ENCODE measurements around the gene MRPL19. TPM values are rescaled to one million over a fixed set of nuclear protein-coding genes. Genes with fewer than 3 reads are reported as not detected.

The MRPL19 gene
- total and polyA plus RNA-seq, 2 of the 13 experiments (the other 11 are each of a cell fraction or from before 2014, with no cell fraction given): 43.2 to 163 TPM

DNA sequence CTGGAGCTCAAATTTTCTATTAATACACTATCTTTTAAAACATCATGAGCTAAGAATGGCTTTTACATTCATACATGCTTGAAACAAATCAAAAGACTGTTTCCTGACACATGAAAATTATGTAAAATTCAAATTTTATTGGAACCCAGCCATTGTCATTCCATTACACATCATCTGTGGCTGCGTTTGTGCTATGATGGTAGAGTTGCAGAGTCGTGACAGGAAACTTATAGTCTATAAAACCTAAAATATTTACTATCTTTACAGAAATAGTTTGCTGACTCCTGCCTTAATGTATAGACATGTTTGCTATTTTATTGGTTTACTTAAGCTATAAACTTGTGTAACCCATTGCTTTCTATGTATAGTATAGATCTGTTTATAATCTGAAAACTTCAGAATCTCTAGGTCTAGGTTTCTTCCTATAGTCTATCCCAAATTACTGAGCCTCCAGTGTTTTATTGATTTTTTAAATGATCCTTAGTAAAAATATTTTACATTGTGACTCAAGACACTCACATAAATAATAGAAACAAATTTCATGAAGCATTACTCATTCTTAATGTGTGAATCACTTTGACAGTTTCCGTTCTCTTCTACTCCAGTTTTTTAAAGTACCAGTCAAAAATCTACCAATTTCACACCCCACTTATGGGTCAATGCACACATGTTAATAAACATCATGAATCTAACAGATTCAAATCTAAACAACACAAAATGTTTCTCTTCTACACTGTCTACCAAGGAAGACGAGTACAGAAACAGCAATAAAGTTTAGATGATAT, 26.4 kb upstream of the MRPL19 start:
- no peak for TF ChIP-seq ZNF431 (CRISPR knock-in tag; IDR thresholded peaks at IDR 0.05; ENCODE audit: borderline replicate concordance, low read depth)
- no peak for TF ChIP-seq MLLT10 (CRISPR knock-in tag; IDR thresholded peaks at IDR 0.05)
- TF ChIP-seq ELF3 (CRISPR knock-in tag; IDR thresholded peaks at IDR 0.05): no peak
- TF ChIP-seq, protein P1, sequence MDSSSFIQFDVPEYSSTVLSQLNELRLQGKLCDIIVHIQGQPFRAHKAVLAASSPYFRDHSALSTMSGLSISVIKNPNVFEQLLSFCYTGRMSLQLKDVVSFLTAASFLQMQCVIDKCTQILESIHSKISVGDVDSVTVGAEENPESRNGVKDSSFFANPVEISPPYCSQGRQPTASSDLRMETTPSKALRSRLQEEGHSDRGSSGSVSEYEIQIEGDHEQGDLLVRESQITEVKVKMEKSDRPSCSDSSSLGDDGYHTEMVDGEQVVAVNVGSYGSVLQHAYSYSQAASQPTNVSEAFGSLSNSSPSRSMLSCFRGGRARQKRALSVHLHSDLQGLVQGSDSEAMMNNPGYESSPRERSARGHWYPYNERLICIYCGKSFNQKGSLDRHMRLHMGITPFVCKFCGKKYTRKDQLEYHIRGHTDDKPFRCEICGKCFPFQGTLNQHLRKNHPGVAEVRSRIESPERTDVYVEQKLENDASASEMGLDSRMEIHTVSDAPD (CRISPR knock-in tag; IDR thresholded peaks at IDR 0.05): no peak
- no peak for TF ChIP-seq ASH2L (IDR thresholded peaks at IDR 0.05; ENCODE audit: insufficient read length, low read depth, low read length)
- TF ChIP-seq, protein P2, sequence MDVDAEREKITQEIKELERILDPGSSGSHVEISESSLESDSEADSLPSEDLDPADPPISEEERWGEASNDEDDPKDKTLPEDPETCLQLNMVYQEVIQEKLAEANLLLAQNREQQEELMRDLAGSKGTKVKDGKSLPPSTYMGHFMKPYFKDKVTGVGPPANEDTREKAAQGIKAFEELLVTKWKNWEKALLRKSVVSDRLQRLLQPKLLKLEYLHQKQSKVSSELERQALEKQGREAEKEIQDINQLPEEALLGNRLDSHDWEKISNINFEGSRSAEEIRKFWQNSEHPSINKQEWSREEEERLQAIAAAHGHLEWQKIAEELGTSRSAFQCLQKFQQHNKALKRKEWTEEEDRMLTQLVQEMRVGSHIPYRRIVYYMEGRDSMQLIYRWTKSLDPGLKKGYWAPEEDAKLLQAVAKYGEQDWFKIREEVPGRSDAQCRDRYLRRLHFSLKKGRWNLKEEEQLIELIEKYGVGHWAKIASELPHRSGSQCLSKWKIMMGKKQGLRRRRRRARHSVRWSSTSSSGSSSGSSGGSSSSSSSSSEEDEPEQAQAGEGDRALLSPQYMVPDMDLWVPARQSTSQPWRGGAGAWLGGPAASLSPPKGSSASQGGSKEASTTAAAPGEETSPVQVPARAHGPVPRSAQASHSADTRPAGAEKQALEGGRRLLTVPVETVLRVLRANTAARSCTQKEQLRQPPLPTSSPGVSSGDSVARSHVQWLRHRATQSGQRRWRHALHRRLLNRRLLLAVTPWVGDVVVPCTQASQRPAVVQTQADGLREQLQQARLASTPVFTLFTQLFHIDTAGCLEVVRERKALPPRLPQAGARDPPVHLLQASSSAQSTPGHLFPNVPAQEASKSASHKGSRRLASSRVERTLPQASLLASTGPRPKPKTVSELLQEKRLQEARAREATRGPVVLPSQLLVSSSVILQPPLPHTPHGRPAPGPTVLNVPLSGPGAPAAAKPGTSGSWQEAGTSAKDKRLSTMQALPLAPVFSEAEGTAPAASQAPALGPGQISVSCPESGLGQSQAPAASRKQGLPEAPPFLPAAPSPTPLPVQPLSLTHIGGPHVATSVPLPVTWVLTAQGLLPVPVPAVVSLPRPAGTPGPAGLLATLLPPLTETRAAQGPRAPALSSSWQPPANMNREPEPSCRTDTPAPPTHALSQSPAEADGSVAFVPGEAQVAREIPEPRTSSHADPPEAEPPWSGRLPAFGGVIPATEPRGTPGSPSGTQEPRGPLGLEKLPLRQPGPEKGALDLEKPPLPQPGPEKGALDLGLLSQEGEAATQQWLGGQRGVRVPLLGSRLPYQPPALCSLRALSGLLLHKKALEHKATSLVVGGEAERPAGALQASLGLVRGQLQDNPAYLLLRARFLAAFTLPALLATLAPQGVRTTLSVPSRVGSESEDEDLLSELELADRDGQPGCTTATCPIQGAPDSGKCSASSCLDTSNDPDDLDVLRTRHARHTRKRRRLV (CRISPR knock-in tag; IDR thresholded peaks at IDR 0.05): no peak
- no peak for TF ChIP-seq WIZ (CRISPR knock-in tag; IDR thresholded peaks at IDR 0.05)
- TF ChIP-seq ZNF383 (CRISPR knock-in tag; IDR thresholded peaks at IDR 0.05; ENCODE audit: borderline replicate concordance): no peak
- no peak for TF ChIP-seq EED (CRISPR knock-in tag; IDR thresholded peaks at IDR 0.05)
- no peak for TF ChIP-seq MIER2 (CRISPR knock-in tag; IDR thresholded peaks at IDR 0.05)
- TF ChIP-seq KAT7 (CRISPR knock-in tag; IDR thresholded peaks at IDR 0.05; ENCODE audit: borderline replicate concordance): no peak
- no peak for TF ChIP-seq ZNF430 (CRISPR knock-in tag; IDR thresholded peaks at IDR 0.05)
- TF ChIP-seq ZNF337 (CRISPR knock-in tag; IDR thresholded peaks at IDR 0.05; ENCODE audit: borderline replicate concordance, low read depth): no peak
- TF ChIP-seq ZNF256 (CRISPR knock-in tag; conservative IDR thresholded peaks at IDR 0.05): no peak
- Histone ChIP-seq H3K9ac (ENCODE audit: insufficient read depth, low read depth, low read length) (no peak overlapping the region), H3K4me3 (replicated peaks in 1 of 3; ENCODE audit: insufficient read depth in 1 of 3, low read depth in 2 of 3, low read length in 3 of 3) (no peak overlapping the region), H4K20me1 (ENCODE audit: insufficient read depth, low read length) (no peaks in the 10 kb centered on the region), H3K27me3 (ENCODE audit: control insufficient read depth in 1 of 2, insufficient read depth in 2 of 2, low read length in 2 of 2) (no peaks in the 10 kb centered on the region; a peak in 1 of 5 replicates), H3K9me3 (ENCODE audit: low read length) (no peaks in the 10 kb centered on the region), H3K36me3 (replicated peaks in 1 of 2; ENCODE audit: control insufficient read depth in 1 of 2, insufficient read depth in 2 of 2, low read length in 2 of 2) (no peaks in the 10 kb centered on the region), H3K4me1 (ENCODE audit: insufficient read depth, low read length) (no peaks in the 10 kb centered on the region), H2AFZ (ENCODE audit: low read length) (no peak overlapping the region), H3K27ac (ENCODE audit: extremely low read length, insufficient read depth, low read length) (no peak overlapping the region), H3K4me2 (ENCODE audit: low read depth, low read length) (no peak overlapping the region), H3K79me2 (ENCODE audit: insufficient read depth, low read length) (no peaks in the 10 kb centered on the region)
- no peak for FAIRE-seq
- ChIA-PET POLR2A (no interaction called here), CTCF (ENCODE audit: low intra/inter-chr PET ratio, low total read pairs) (no interaction called here)
- in situ Hi-C loops (cut with HindIII; ENCODE audit: extremely low pct_ligation_motif_present, low pct_unique_long_range_greater_than_20kb) (loop anchor here (25.0 kb wide), 1 partner anchor 558 kb away; no protein-coding TSS in a partner anchor), intact Hi-C loops (cut with micrococcal nuclease; ENCODE audit: unreplicated experiment) (no loop called here)
- no TSS peak for BruUV-seq (replicated peaks)
- no peak for DNase-seq (ENCODE audit: low spot score)
- whole genome bisulfite sequencing (ENCODE audit: low lambda C conversion rate): 75% methylated on average over 4 of the region's 4 CpGs
- no peak for ATAC-seq

All from HepG2 (cell line).